K562 (cell line): ENCODE data around the gene ARAF.
A peak's percentile ranks its signal among the peaks of the same experiment; 100 is the strongest.

Experiments used
- ERF ChIP-seq: fragments of 450-650 bp; formaldehyde crosslinking; IDR thresholded peaks from 2 replicates; pipeline ENCODE4 v1.4.0; 2020; ENCODE audit warnings: mild to moderate bottlenecking, mixed read lengths
- EZH2 ChIP-seq: IDR thresholded peaks from 2 replicates; pipeline ENCODE4 v1.6.1; 2012; ENCODE audit warnings: low read depth, mild to moderate bottlenecking, inconsistent platforms, low read length, borderline replicate concordance
- MYBL2 ChIP-seq, 2 experiments: fragments of 450-650 bp in 1 of 2; sonication (generic) in 1 of 2; formaldehyde crosslinking in 1 of 2; IDR thresholded peaks; 2 replicates each; pipeline versions ENCODE4 v1.6.1 to v1.8.1; 2017 to 2022; ENCODE audit warnings: borderline replicate concordance in 1 of 2, inconsistent platforms in 1 of 2, low read depth in 1 of 2, mild to moderate bottlenecking in 1 of 2, missing genetic modification reagents in 1 of 2, moderate library complexity in 1 of 2
- TF ChIP-seq, protein P1 (sequence below): sonication (generic); formaldehyde crosslinking; IDR thresholded peaks from 2 replicates; pipeline ENCODE4 v1.8.1; 2023; ENCODE audit warnings: mild to moderate bottlenecking, missing genetic modification reagents
- TF ChIP-seq, protein P2 (sequence below), 2 experiments: fragments of 450-650 bp; formaldehyde crosslinking in 1 of 2; IDR thresholded peaks; 2 replicates each; pipeline versions ENCODE4 v1.4.0 to v1.6.1; 2014 to 2020; ENCODE audit warnings: mild to moderate bottlenecking in 2 of 2, borderline replicate concordance in 1 of 2, low read depth in 1 of 2
- TF ChIP-seq, protein P3 (sequence below): fragments of 250-450 bp; sonication (Bioruptor Pico); IDR thresholded peaks from 2 replicates; pipeline ENCODE4 v1.4.0; 2020
- TF ChIP-seq, protein P4 (sequence below): fragments of 450-650 bp; IDR thresholded peaks from 2 replicates; pipeline ENCODE4 v1.6.1; 2016; ENCODE audit warnings: antibody characterized with exemption
- TF ChIP-seq, protein P5 (sequence below): fragments of 250-450 bp; sonication (Bioruptor Pico); IDR thresholded peaks from 2 replicates; pipeline ENCODE4 v1.5.0; 2021

DNA sequence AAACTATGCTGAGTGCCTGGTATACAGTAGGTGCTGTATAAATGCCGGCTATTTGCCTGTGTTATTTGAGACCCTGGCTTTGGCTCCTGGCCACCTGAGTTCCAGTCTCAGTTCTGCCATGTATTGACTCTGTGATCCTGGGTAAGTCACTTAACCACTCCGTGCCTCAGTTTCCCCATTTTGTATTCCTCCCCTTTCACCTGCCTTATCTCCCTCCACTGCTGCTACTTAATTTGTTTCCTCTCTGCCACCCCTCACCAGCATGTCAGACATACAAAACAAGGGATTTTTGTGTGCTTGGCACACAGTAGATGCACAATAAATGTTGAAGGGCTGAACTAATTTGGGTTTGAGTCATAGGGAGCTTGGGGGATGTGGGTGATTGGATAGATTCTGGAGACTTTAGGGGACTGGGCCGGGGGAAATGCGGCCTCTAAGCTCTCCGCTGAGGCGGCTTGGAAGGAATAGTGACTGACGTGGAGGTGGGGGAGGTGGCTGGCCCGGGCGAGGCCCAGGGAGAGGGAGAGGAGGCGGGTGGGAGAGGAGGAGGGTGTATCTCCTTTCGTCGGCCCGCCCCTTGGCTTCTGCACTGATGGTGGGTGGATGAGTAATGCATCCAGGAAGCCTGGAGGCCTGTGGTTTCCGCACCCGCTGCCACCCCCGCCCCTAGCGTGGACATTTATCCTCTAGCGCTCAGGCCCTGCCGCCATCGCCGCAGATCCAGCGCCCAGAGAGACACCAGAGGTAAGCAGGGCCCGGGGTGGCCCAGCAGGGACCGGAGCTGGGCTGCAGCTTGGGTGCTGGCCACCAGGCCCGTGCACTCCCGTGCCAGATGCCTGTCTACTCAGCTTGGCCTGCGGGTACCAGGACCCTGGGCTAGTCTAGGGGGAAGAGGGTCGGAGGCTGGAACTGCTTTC lies 21.0 kb downstream of the ARAF start, which contains the start of gene TIMP1:
- TF ChIP-seq, protein P1, sequence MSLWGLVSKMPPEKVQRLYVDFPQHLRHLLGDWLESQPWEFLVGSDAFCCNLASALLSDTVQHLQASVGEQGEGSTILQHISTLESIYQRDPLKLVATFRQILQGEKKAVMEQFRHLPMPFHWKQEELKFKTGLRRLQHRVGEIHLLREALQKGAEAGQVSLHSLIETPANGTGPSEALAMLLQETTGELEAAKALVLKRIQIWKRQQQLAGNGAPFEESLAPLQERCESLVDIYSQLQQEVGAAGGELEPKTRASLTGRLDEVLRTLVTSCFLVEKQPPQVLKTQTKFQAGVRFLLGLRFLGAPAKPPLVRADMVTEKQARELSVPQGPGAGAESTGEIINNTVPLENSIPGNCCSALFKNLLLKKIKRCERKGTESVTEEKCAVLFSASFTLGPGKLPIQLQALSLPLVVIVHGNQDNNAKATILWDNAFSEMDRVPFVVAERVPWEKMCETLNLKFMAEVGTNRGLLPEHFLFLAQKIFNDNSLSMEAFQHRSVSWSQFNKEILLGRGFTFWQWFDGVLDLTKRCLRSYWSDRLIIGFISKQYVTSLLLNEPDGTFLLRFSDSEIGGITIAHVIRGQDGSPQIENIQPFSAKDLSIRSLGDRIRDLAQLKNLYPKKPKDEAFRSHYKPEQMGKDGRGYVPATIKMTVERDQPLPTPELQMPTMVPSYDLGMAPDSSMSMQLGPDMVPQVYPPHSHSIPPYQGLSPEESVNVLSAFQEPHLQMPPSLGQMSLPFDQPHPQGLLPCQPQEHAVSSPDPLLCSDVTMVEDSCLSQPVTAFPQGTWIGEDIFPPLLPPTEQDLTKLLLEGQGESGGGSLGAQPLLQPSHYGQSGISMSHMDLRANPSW (CRISPR knock-in tag): no peak
- no peak for TF ChIP-seq EZH2
- TF ChIP-seq MYBL2 (IDR thresholded peaks at IDR 0.05; ENCODE audit: low read depth): no peak
- TF ChIP-seq MYBL2 (CRISPR knock-in tag; IDR thresholded peaks at IDR 0.05; ENCODE audit: borderline replicate concordance): no peak
- TF ChIP-seq, protein P2, sequence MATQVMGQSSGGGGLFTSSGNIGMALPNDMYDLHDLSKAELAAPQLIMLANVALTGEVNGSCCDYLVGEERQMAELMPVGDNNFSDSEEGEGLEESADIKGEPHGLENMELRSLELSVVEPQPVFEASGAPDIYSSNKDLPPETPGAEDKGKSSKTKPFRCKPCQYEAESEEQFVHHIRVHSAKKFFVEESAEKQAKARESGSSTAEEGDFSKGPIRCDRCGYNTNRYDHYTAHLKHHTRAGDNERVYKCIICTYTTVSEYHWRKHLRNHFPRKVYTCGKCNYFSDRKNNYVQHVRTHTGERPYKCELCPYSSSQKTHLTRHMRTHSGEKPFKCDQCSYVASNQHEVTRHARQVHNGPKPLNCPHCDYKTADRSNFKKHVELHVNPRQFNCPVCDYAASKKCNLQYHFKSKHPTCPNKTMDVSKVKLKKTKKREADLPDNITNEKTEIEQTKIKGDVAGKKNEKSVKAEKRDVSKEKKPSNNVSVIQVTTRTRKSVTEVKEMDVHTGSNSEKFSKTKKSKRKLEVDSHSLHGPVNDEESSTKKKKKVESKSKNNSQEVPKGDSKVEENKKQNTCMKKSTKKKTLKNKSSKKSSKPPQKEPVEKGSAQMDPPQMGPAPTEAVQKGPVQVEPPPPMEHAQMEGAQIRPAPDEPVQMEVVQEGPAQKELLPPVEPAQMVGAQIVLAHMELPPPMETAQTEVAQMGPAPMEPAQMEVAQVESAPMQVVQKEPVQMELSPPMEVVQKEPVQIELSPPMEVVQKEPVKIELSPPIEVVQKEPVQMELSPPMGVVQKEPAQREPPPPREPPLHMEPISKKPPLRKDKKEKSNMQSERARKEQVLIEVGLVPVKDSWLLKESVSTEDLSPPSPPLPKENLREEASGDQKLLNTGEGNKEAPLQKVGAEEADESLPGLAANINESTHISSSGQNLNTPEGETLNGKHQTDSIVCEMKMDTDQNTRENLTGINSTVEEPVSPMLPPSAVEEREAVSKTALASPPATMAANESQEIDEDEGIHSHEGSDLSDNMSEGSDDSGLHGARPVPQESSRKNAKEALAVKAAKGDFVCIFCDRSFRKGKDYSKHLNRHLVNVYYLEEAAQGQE (IDR thresholded peaks at IDR 0.05; ENCODE audit: borderline replicate concordance): no peak
- TF ChIP-seq, protein P2 (CRISPR knock-in tag; IDR thresholded peaks at IDR 0.05; ENCODE audit: low read depth): 0 out of 2 replicates have a peak, but pooled peaks have one; percentile 52
- TF ChIP-seq, protein P3, sequence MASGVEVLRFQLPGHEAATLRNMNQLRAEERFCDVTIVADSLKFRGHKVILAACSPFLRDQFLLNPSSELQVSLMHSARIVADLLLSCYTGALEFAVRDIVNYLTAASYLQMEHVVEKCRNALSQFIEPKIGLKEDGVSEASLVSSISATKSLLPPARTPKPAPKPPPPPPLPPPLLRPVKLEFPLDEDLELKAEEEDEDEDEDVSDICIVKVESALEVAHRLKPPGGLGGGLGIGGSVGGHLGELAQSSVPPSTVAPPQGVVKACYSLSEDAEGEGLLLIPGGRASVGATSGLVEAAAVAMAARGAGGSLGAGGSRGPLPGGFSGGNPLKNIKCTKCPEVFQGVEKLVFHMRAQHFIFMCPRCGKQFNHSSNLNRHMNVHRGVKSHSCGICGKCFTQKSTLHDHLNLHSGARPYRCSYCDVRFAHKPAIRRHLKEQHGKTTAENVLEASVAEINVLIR: no peak
- TF ChIP-seq, protein P4, sequence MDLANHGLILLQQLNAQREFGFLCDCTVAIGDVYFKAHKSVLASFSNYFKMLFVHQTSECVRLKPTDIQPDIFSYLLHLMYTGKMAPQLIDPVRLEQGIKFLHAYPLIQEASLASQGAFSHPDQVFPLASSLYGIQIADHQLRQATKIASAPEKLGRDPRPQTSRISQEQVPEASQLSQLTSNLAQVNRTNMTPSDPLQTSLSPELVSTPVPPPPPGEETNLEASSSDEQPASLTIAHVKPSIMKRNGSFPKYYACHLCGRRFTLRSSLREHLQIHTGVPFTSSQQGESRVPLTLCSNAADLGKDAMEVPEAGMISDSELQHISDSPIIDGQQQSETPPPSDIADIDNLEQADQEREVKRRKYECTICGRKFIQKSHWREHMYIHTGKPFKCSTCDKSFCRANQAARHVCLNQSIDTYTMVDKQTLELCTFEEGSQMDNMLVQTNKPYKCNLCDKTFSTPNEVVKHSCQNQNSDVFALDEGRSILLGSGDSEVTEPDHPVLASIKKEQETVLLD: peak; percentile 54; the same call in 1 of the 2 replicates
- TF ChIP-seq, protein P5, sequence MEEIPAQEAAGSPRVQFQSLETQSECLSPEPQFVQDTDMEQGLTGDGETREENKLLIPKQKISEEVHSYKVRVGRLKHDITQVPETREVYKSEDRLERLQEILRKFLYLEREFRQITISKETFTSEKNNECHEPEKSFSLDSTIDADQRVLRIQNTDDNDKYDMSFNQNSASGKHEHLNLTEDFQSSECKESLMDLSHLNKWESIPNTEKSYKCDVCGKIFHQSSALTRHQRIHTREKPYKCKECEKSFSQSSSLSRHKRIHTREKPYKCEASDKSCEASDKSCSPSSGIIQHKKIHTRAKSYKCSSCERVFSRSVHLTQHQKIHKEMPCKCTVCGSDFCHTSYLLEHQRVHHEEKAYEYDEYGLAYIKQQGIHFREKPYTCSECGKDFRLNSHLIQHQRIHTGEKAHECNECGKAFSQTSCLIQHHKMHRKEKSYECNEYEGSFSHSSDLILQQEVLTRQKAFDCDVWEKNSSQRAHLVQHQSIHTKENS (CRISPR knock-in tag): no peak
- TF ChIP-seq ERF (CRISPR knock-in tag): no peak
